Muscle layer of colon (tissue), 2 donors: ENCODE data around the gene TNS3.

Source experiments
- H3K27ac ChIP-seq: one replicate; pipeline ENCODE4 v1.7.0; 2013; ENCODE audit warnings: low read depth, mild to moderate bottlenecking, low read length, moderate library complexity
- H3K27me3 ChIP-seq, 2 donors: one replicate each; pipeline ENCODE4 v1.7.0; 2013; ENCODE audit warnings: low read length in 2 of 2, mild to moderate bottlenecking in 2 of 2; ENCODE audit not compliant: insufficient read depth in 2 of 2, control insufficient read depth in 1 of 2
- H3K36me3 ChIP-seq: one replicate; pipeline ENCODE4 v1.7.0; 2013; ENCODE audit warnings: mild to moderate bottlenecking, low read length; ENCODE audit not compliant: insufficient read depth
- H3K4me1 ChIP-seq: one replicate; pipeline ENCODE4 v1.7.0; 2013; ENCODE audit warnings: mild to moderate bottlenecking, low read length; ENCODE audit not compliant: insufficient read depth
- H3K4me3 ChIP-seq, 2 donors: one replicate each; pipeline ENCODE4 v1.7.0; 2013; ENCODE audit warnings: low read length in 2 of 2, low read depth in 1 of 2, mild to moderate bottlenecking in 1 of 2, moderate library complexity in 1 of 2
- H3K9ac ChIP-seq: one replicate; pipeline ENCODE4 v1.7.0; 2013; ENCODE audit warnings: low read length
- H3K9me3 ChIP-seq: one replicate; pipeline ENCODE4 v1.7.0; 2013; ENCODE audit warnings: mild to moderate bottlenecking, low read length
- donor health status: abdominal sarcoma.
- donor health status: Adenocarcinoma of cecum.

Gene TNS3

DNA sequence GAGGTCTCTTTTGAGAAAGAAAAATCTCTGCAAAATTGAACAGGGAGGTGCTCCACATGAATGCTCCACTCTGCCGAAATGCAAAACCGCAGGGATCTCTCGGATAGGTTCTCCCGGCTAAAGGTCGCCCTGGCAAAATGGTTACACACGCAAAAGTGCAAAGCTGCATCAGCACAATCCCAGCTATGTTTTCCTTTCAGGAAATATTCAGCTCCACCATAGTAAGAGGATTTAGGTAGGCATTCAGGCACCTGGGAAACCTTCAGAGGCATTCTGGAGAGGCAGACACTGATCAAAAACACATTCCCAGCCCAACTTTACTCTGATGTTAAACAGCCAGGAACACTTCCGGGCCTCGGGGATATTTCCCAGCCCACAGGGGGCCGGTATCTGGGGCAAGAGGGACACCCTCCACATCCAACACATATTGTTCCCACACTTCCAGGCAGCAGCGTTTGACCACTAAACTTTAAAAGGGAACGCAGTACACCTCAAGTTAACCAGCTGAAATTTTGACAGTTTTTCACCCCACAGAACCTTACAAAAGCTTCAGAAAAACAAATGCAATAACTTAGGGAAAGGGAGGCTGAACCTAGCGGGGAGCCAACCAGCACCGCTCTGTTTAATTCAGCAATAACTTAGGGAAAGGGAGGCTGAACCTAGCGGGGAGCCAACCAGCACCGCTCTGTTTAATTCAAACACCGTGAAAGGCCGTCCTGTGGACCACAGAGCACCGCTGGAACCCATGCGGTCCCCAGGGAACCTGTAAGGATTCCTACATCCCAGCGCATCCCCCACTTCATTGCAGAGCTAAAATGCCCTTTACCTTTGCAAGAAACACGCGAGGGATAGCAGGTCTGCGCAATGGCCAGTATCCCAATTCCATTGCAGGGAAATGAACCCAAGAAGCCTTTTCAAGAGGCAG lies 45.9 kb downstream of the TNS3 start:
- Histone ChIP-seq H3K9me3 (no peaks in the 10 kb centered on the region), H3K9ac (no peak overlapping the region), H3K4me3 (no peak overlapping the region), H3K36me3 (no peaks in the 10 kb centered on the region), H3K27me3 (no peaks in the 10 kb centered on the region), H3K4me1 (no peaks in the 10 kb centered on the region), H3K27ac (no peak overlapping the region)

DNA sequence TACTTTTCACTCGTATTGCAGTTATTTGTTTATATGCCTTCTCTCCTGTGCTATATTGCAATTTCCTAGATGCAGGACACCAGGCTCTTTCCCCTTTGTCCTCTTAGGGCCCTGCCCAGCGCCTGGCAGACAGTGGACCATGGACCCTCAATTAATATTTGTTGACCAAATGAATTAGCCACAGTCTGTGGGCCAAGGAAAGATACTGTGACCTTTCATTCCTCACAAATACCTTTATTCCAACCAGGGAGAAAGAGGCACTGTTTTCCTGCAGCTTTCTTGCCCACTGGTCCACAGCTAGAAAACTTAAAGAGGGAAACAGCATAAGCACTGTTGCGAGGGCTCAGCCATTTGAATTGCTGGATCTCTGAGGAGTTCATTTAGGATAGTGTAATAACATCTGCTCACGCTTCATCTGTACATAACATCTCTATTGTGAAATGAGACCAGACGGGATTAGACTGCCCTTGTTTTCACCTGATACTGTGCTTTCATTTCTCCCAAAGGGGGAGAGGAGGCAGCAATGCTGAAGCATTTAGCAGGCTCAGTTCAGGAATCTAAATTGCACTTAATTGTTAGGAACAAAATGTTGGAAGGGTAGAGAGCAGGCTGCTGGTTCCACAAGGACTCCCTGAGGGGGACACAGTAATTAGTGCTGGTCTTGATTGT lies 46.7 kb downstream of the TNS3 start:
- Histone ChIP-seq H3K9ac (no peak overlapping the region), H3K36me3 (no peaks in the 10 kb centered on the region), H3K27me3 (no peaks in the 10 kb centered on the region), H3K27ac (no peak overlapping the region), H3K4me1 (no peaks in the 10 kb centered on the region), H3K4me3 (no peak overlapping the region), H3K9me3 (no peaks in the 10 kb centered on the region)

DNA sequence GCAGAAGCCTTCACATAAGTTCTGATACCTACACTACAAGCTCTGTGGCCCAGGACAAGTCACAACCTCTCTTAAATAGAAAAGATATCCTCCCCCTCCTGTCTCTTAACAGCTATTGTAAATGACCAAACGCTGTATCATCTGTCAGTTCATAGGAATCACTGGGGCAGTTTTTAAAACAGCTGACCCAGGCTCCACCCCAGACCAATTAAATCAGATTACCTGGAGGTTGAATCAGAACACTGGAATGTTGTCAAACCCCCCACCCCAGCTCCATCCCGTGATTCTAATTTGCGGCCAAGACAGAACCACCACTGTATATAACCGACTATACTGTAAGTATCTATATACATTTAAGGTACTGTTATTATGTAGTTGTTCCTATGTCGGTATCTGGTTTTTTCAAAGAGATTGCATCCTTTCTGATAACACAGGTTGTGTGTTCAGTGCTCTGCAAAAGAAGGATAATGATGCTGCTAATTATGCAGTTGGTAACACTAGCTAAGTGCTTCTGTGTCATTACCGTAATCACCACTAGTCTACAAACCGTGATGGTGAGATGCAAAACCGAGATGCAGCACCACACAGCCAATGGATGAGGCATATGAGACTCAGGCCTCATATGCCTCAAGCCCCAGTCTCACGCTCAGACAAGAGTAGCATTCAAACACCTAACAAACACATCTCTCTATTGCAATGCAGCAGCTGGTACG lies 47.4 kb downstream of the TNS3 start:
- no peaks in the 10 kb centered on the region for H3K9me3 ChIP-seq
- no peaks in the 10 kb centered on the region for H3K27me3 ChIP-seq
- H3K4me3 ChIP-seq, result no peak overlapping the region
- H3K36me3 ChIP-seq, result no peaks in the 10 kb centered on the region
- H3K4me1 ChIP-seq, result no peaks in the 10 kb centered on the region
- H3K9ac ChIP-seq, result no peak overlapping the region
- H3K27ac ChIP-seq, result no peak overlapping the region

DNA sequence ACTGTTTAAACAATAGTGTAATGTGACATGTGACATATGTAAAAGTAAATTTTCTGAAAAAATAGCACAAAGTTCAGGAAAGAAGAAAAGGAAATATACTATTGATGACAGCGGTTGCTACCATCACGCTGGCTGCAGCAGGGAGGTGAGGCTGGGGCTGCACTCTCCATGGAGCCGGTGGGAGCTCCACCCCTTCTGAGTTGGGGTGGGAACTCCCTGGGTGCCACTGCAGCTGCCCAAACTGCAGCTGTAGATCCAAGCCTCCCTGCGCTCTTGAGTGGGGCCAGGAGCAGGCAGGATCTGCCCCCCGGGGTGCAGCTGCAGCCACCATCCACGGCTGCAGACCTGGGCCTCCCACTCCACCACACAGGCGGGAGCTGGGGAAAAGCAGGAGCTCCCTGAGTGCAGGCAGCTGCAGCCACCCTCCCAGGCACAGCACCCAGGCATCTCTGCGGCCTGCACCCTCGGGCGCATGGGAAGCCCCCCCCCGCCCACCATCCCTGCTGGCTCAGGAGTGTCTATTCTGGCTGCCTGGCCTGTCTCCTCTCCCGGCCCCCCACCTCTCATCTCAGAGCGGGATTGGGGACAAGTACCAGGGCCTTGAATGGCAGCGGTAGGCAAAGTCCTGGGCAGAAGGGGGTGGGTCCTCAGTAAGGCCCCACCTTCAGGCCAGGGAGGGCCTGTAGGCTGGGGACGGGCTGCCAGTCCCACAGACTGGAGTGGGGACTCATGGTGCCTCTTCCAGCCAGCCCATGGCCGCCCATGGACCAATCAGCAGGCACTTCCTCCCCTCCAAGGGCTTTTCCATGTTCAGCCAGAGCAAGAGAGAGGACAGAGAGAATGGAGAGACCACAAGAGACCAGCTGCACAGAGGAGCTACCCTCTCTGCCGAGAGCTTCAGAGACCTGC lies 50.1 kb downstream of the TNS3 start:
- H3K36me3 ChIP-seq, result no peaks in the 10 kb centered on the region
- no peak overlapping the region for H3K27ac ChIP-seq
- no peaks in the 10 kb centered on the region for H3K27me3 ChIP-seq
- no peaks in the 10 kb centered on the region for H3K9me3 ChIP-seq
- H3K4me3 ChIP-seq, result no peak overlapping the region
- H3K9ac ChIP-seq, result no peak overlapping the region
- H3K4me1 ChIP-seq, result no peaks in the 10 kb centered on the region

DNA sequence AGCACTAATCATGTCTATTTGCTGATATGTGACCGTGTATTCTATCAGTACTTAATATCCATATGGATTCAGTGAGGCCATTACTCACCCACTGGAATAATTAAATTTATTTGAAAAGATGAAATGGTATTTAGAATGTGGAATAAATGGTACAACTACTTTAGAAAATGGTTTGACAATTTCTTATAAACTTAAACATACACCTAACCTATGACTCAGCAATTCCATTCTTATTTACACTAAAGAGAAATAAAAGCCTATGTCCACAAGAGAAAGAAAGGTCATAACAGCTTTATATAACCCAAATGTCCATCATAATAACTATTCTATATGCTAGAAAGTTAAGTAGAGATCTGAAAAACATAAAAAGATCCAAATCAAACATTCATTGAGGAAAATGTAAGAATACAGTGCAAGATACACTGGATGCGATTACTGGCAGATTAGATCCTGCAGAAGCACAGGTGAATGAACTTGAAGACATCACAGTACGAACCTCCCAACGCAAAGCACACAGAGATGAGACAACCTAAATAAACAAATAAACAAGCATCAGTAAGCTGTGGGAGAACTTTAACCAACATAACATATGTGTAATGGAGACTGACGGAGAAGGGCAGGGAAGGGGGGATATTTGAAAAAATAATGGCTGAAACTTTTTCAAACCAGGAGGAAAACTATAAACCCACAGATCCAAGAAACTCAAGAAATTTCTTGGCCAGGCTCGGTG lies 51.9 kb downstream of the TNS3 start:
- H3K27ac ChIP-seq, result no peak overlapping the region
- no peaks in the 10 kb centered on the region for H3K27me3 ChIP-seq
- H3K4me1 ChIP-seq, result no peaks in the 10 kb centered on the region
- H3K4me3 ChIP-seq, result no peak overlapping the region
- no peaks in the 10 kb centered on the region for H3K36me3 ChIP-seq
- H3K9me3 ChIP-seq, result no peaks in the 10 kb centered on the region
- H3K9ac ChIP-seq, result no peak overlapping the region

DNA sequence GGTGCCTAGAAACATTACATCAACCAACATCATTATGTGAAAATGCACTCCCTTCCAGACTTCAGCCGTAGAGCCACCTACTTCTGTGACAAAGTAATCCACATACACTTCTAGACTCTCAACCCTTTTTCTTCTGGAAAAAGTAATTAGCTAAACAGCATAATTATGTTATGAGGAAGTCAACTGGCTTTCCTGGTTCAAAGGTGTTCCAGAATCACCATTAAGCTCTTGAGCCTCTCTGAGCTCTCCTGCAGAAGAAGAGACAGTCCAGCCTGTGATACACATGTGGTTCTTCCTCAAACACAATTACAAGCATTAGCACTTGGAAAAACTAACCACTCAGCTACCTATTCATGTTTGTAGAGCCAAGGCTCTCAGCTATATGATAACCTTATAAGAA lies 52.5 kb downstream of the TNS3 start:
- no peak overlapping the region for H3K4me3 ChIP-seq
- H3K27ac ChIP-seq, result no peak overlapping the region
- H3K4me1 ChIP-seq, result no peaks in the 10 kb centered on the region
- no peaks in the 10 kb centered on the region for H3K36me3 ChIP-seq
- H3K9ac ChIP-seq, result no peak overlapping the region
- H3K27me3 ChIP-seq, result no peaks in the 10 kb centered on the region
- no peaks in the 10 kb centered on the region for H3K9me3 ChIP-seq

DNA sequence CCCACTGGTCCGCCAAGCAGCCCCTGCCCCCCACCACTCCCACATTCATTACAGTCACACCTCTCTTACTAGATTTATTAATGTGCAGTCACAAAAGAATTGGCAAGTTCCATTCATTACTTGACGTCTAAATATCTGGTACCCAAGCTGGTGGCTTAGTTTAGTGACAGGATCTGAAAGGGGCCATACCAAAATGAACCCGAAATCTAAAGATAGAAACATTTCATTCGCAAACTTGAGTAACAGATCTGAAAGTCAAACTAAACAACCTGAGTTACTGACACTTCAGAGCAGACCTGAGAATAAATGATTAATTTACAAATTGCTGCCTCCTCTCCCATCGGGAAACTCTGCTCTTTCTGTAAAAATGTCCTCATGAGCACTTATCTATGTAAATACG lies 53.4 kb downstream of the TNS3 start:
- H3K36me3 ChIP-seq, result no peaks in the 10 kb centered on the region
- no peak overlapping the region for H3K4me3 ChIP-seq
- H3K4me1 ChIP-seq, result no peaks in the 10 kb centered on the region
- no peaks in the 10 kb centered on the region for H3K27me3 ChIP-seq
- H3K9me3 ChIP-seq, result no peaks in the 10 kb centered on the region
- no peak overlapping the region for H3K27ac ChIP-seq
- no peak overlapping the region for H3K9ac ChIP-seq

DNA sequence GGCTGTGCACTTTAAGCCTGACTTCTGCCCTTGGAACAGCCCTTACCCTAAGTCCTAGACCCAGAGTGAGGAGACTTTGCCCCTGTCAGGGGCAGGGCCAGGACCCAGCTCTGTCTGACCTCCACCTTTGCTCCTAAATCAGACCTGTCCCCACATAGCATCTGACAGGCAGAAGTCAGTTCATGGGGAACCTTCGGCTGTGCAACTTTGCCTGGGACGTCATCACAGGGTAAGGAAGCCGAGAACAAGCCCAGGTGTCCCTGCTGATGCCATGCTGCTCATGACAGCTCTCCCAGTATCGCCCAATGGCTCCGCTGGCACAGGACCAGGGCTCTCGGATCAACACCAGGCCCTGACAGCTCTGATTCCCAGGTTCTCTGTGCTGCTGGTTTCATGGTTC lies 55.4 kb downstream of the TNS3 start:
- Histone ChIP-seq H3K36me3 (no peaks in the 10 kb centered on the region), H3K4me3 (no peak overlapping the region), H3K9ac (no peak overlapping the region), H3K27ac (no peak overlapping the region), H3K4me1 (peaks cover 4% of the 10 kb centered on the region), H3K9me3 (no peaks in the 10 kb centered on the region), H3K27me3 (no peaks in the 10 kb centered on the region)

DNA sequence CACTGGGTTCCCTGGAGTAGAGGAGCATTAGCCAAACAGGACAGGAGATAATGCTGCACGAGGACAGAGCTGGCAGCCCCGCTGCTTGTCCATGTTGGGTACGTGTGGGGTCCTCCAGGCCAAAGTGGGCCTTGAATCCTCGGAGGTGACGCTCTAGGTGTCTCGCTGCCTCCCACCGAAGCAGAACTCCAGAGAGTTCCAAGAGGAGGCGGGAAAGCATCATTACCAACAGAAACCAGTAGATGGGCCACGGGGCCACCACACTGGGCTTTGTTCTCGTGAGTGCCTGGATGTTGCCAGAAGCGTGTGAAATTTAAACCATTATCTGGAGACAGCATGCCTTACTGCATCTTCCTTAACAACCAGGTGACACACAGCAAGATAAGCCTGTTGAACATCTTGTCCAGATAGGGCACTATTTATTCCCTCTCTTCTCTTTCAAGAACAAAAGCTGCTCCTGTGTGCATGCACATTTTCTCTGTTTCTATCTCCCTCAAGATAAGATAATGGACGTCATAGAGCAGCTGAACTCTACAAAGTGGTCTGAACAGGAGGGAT lies 56.8 kb downstream of the TNS3 start:
- no peak overlapping the region for H3K4me3 ChIP-seq
- no peaks in the 10 kb centered on the region for H3K36me3 ChIP-seq
- no peak overlapping the region for H3K27ac ChIP-seq
- H3K27me3 ChIP-seq, result no peaks in the 10 kb centered on the region
- peaks cover 17% of the 10 kb centered on the region for H3K4me1 ChIP-seq
- H3K9me3 ChIP-seq, result no peaks in the 10 kb centered on the region
- no peak overlapping the region for H3K9ac ChIP-seq

DNA sequence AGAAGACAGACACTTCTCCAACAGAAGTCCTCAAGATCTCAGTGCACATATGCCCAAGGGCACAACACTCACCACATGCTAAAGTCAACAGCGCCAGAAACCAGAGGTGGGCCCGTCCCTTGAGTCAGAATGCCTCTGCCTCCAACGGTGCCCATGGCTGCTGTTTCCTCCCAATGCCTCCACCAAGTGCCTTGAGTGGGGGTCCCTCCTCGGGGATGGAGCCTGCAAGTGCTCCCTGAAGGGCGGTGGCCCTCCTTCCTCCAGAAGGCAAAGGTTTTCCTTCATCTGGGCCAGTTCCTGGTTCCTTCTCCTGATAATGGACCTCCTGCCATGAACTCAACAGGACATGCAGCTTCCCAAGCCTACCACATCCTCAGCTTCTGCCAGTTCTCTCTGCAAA lies 58.5 kb downstream of the TNS3 start:
- no peaks in the 10 kb centered on the region for H3K27me3 ChIP-seq
- H3K36me3 ChIP-seq, result no peaks in the 10 kb centered on the region
- H3K4me1 ChIP-seq, result peaks cover 30% of the 10 kb centered on the region
- H3K9me3 ChIP-seq, result no peaks in the 10 kb centered on the region
- H3K27ac ChIP-seq, result no peak overlapping the region
- H3K9ac ChIP-seq, result no peak overlapping the region
- no peak overlapping the region for H3K4me3 ChIP-seq
